HG03354 (cell line): ENCODE results near the gene NPBWR2.

Experiments
- ATAC-seq: cut with Tn5 transposase; IDR thresholded peaks from one replicate; pipeline ENCODE4 v1.9.1; 2021; ENCODE audit warnings: mild to moderate bottlenecking; ENCODE audit not compliant: unreplicated experiment, poor library complexity, severe bottlenecking

The NPBWR2 gene

GRCh38 chr20:64105846-64106434, 1.4 kb downstream of the NPBWR2 start:
- ATAC-seq, result no peak

DNA sequence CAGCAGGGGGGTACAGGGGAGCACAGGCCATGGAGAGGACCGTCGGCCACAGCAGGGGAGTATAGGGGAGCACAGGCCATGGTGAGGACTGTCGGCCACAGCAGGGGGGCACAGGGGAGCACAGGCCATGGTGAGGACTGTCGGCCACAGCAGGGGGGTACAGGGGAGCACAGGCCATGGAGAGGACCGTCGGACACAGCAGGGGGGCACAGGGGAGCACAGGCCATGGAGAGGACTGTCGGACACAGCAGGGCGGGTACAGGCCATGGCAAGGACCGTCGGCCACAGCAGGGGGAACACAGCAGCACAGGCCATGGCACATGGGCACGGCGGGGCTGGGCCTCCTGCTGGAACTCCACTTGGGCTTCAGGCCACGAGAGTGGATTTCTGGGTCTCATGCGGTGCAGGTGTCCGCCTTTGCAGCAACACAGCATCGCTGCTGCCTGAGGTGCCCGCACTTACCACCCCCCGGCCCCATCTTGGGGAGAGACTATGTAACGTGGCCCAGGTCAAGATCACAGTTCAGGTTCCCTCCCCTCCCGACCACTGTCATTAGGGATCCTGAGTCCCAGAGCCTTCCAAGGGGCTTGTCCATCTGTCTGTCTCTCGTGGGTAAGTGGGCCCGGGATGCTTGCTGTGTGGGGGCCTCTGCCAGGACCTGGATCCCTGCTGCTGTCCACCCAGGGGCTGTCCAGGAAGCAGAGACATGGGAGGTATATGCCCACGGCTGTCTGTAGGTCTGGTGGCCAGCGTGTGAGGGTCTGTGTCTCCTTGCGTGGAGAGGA, 2.5 kb downstream of the NPBWR2 start:
- no peak for ATAC-seq

DNA sequence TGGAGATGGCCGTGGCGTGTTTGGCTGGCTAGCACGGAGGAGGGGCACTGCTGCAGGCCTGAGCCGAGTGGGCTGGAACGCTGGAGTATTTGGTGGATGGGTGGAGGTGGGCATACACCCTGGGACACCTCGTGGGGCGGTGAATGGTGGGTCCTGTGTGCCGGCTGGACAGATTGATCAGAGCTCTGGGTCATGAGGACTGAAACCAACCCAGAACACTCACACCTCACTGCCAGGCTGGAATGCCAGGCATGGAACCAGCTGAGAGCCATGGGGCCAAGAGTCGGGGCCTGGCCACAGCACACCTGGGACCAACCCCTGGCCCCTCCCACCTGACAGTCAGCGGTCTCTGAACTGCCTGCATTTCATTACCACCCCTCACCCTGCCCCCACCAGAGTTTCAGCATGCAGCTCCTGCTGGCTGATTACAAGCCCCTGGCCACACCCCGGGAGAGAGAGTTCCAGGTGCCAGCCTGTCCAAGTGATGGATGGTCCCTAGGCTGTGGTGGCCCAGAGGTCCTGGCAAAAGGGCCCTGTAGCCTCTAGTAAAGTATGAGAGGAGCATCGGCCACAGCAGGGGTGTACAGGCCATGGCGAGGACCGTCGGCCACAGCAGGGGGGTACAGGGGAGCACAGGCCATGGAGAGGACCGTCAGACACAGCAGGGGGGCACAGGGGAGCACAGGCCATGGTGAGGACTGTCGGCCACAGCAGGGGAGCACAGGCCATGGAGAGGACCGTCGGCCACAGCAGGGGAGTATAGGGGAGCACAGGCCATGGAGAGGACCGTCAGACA, 3.3 kb downstream of the NPBWR2 start:
- ATAC-seq, result no peak

DNA sequence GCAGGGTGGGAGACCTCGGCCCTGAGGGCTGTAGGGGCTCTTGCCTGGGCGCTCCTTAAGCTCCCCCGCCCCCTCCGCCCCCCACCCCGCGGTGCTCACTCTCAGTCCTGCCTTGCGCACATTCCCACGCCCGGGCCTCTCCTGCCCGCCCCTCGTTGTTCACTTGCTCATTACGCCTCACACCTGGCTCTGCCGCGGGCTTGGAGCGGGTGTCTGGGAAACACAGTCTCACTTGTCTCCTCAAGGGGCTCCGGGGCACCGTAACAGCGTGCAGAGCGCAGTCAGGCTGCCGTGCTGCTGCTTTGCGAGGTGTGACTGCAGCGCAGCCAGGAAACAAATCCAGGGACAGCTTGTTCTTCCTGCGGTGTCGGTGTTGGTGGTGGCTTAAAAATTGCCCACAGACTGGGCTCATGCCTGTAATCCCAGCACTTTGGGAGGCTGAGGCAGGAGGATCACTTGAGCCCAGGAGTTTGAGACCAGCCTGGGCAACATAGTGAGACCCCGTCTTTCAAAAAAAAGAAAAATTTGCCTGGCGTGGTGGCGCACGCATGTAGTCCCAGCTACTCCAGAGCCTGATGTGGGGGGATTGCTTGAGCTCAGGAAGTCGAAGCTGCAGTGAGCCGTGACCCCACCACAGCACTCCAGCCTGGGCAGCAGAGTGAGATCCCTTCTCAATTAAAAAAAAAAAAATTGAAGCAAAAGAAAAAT, 4.6 kb downstream of the NPBWR2 start:
- no peak for ATAC-seq

- no peak for ATAC-seq
These were observed 5.4 kb downstream of the NPBWR2 start for GRCh38 chr20:64101731-64102621.

GRCh38 chr20:64100946-64101688, 6.2 kb downstream of the NPBWR2 start:
- ATAC-seq, result no peak

DNA sequence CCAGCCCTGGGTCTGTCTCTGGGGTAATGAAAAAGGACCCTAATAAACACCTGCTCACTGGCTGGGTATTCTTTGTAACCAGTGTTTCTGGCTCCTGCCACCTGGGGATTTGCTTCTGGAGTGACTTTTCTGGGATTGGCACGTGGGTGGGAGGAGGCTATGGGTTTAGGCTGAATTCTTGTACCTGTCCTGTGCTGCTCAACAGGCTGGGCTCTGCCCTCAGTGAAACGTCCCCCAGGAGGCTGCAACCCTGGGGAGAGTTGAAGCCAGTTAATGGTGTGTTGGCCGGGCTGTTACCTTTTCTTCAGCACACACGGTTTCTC, 6.8 kb downstream of the NPBWR2 start:
- no peak for ATAC-seq

- ATAC-seq, result peak; percentile 53
These were observed 7.3 kb downstream of the NPBWR2 start for GRCh38 chr20:64099880-64100565.

- ATAC-seq, result no peak
These were observed 8.1 kb downstream of the NPBWR2 start for GRCh38 chr20:64099086-64099786.

GRCh38 chr20:64098471-64099013, 8.8 kb downstream of the NPBWR2 start:
- ATAC-seq, result no peak

DNA sequence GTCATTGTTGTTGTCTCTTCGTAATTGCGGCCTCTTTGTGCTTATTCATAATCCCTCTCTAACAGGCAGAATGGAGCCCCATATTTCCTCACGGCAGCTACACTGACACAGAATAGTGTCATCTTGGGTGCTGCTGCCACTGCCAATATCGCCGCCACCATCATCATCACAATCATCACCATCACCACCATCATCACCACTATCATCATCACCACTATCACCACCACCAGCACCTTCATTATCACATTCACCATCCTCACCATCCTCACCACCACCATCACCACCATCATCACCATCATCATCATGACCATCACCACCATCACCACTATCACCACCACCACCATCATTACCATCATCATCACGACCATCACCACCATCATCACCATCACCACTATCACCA, 10.8 kb downstream of the NPBWR2 start:
- no peak for ATAC-seq

DNA sequence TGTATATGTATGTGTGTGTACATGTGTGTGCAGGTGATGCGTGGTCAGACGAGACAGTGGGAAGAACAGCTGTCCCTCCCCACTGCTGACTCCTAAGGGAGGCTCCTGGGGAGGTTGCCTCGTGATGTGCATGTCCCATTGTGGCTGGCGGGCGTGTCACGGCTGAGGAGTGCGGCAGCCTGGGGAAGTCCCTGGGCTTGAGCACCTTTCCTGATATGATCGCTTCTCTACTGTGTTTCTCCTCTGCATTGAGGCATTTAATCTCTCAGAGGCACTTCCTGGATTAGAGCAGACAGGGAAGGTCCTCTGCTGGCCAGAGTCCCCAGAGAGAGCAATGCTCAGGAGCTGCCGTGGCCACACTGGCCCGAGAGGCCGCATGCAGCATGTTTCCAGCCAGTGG, 11.4 kb downstream of the NPBWR2 start:
- ATAC-seq, result no peak

- ATAC-seq, result no peak
These were observed 11.9 kb downstream of the NPBWR2 start for GRCh38 chr20:64095455-64095854.

- no peak for ATAC-seq
These were observed 14.3 kb downstream of the NPBWR2 start for GRCh38 chr20:64093013-64093503.

GRCh38 chr20:64092258-64093012, 14.9 kb downstream of the NPBWR2 start:
- ATAC-seq, result no peak

DNA sequence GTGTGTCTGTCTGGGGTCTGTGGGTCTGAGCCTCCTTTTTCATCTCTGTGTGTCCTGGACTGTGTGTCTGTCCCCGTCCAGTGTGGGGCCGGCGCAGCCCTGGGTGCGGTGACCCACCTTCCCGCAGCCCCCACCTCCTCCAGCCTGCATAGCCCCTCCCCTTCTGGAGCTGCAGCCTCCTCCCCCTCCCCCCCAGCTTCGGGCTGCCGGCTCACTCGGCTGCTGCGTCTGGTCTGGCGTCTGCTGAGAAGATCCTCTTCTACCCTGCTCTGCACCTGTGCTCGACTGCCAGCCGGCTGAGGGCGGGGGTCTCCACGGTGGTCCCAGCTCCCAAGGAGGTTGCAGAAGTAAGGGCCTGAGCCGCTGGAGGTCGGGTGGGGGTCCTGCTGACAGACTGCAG, 15.6 kb downstream of the NPBWR2 start:
- no peak for ATAC-seq
